ENCODE measurements around the gene PDCD6IP.

DNA sequence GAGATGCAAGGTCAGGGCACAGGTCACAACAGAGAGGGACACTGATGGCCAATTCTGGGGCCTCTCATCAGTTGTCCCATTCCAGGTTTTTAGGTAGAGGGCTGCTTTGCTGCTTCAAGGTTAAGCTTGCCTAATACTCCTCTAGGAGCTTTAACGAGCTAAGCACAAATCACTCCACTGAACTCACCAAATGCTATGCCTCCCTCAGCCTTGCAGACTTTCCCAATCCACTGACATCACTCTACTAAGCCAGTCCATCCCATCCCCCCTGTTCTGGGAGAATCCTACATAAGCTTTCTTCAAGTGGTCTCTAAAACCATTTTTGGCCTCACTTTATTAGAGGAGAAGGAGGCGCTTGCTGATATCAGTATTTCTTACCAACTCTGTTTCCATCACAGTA lies 24.8 kb upstream of the PDCD6IP start:
- TF ChIP-seq POLR2A (IDR thresholded peaks at IDR 0.05; ENCODE audit: low read depth, low read length) (no peak), POLR2AphosphoS5 (IDR thresholded peaks at IDR 0.05; ENCODE audit: low read depth, low read length) (no peak)
